CD14-positive monocyte (primary cell): ENCODE measurements around the gene RALGAPA1. TPM values are rescaled to one million over a fixed set of nuclear protein-coding genes. Genes with fewer than 3 reads are reported as not detected.

Experiments used
- DNase-seq, 3 donors: peaks; one replicate each; pipeline ENCODE4 v3.0.0-alpha.2; 2011 to 2022
- H2AFZ ChIP-seq: 2 replicates; pipeline ENCODE4 v1.6.0; 2012; ENCODE audit warnings: mild to moderate bottlenecking, low read depth, low read length, inconsistent platforms; ENCODE audit not compliant: insufficient read depth, poor library complexity, severe bottlenecking
- H3K27ac ChIP-seq, 2 donors: 1 replicate in 1 of 2; 2 replicates in 1 of 2; pipeline ENCODE4 v1.5.1; 2012 to 2013; ENCODE audit warnings: low read length in 2 of 2, control low read depth in 1 of 2, inconsistent platforms in 1 of 2, low read depth in 1 of 2, mild to moderate bottlenecking in 1 of 2
- H3K27me3 ChIP-seq, 2 donors: one replicate each; pipeline versions ENCODE4 v1.6.0 to v1.6.1; 2011 to 2013; ENCODE audit warnings: low read length in 2 of 2; ENCODE audit not compliant: control insufficient read depth in 2 of 2, insufficient read depth in 2 of 2
- H3K36me3 ChIP-seq, 2 donors: replicated peaks in 1 of 2; 1 replicate in 1 of 2; 2 replicates in 1 of 2; pipeline versions ENCODE4 v1.5.1 to v1.6.1; 2012 to 2013; ENCODE audit warnings: low read length in 2 of 2, control low read depth in 1 of 2, inconsistent platforms in 1 of 2, mild to moderate bottlenecking in 1 of 2; ENCODE audit not compliant: insufficient read depth in 2 of 2, control insufficient read depth in 1 of 2
- H3K4me1 ChIP-seq, 2 donors: 1 replicate in 1 of 2; 2 replicates in 1 of 2; pipeline versions ENCODE4 v1.5.1 to v1.6.1; 2012 to 2013; ENCODE audit warnings: low read length in 2 of 2, control low read depth in 1 of 2, inconsistent platforms in 1 of 2, mild to moderate bottlenecking in 1 of 2, moderate library complexity in 1 of 2; ENCODE audit not compliant: insufficient read depth in 2 of 2, control insufficient read depth in 1 of 2
- H3K4me2 ChIP-seq: replicated peaks from 2 replicates; pipeline ENCODE3; 2012; ENCODE audit warnings: low read length, moderate library complexity, mild to moderate bottlenecking; ENCODE audit not compliant: poor library complexity, severe bottlenecking; ENCODE audit errors: extremely low read depth
- H3K4me3 ChIP-seq, 3 experiments: fragments of 200-600 bp in 1 of 3; sonication (generic) in 1 of 3; replicated peaks in 1 of 3; 1 replicate in 2 of 3; 2 replicates in 1 of 3; pipeline ENCODE4 v1.5.1; 2011 to 2013; ENCODE audit warnings: low read length in 3 of 3, mild to moderate bottlenecking in 3 of 3, control low read depth in 2 of 3, low read depth in 2 of 3, inconsistent platforms in 1 of 3, moderate library complexity in 1 of 3
- H3K79me2 ChIP-seq: 2 replicates; pipeline ENCODE4 v1.6.0; 2012; ENCODE audit warnings: mild to moderate bottlenecking, control low read depth, inconsistent platforms, low read length, moderate library complexity; ENCODE audit not compliant: insufficient read depth
- H3K9ac ChIP-seq: 2 replicates; pipeline ENCODE4 v1.6.0; 2017; ENCODE audit warnings: low read length, mild to moderate bottlenecking; ENCODE audit not compliant: insufficient read depth, poor library complexity, severe bottlenecking
- H3K9me3 ChIP-seq, 2 donors: replicated peaks in 1 of 2; 1 replicate in 1 of 2; 2 replicates in 1 of 2; pipeline versions ENCODE4 v1.5.1 to v1.6.1; 2012 to 2013; ENCODE audit warnings: low read length in 2 of 2, control low read depth in 1 of 2; ENCODE audit not compliant: control insufficient read depth in 1 of 2, insufficient read depth in 1 of 2
- H4K20me1 ChIP-seq: 2 replicates; pipeline ENCODE4 v1.6.0; 2012; ENCODE audit warnings: mild to moderate bottlenecking, low read length, control low read depth, moderate library complexity; ENCODE audit not compliant: insufficient read depth
- H3K27ac Mint-ChIP-seq, 7 donors: one replicate each; pipeline ENCODE4 v1.8.0; 2020; ENCODE audit warnings: mild to moderate bottlenecking in 7 of 7, mixed read lengths in 7 of 7, moderate library complexity in 6 of 7, inconsistent platforms in 2 of 7
- H3K27me3 Mint-ChIP-seq, 3 donors: one replicate each; pipeline ENCODE4 v1.8.0; 2021 to 2022; ENCODE audit warnings: low read depth in 3 of 3, mild to moderate bottlenecking in 3 of 3, mixed read lengths in 3 of 3, moderate library complexity in 3 of 3, inconsistent platforms in 1 of 3
- H3K36me3 Mint-ChIP-seq, 2 donors: one replicate each; pipeline ENCODE4 v1.8.0; 2020; ENCODE audit warnings: mixed read lengths in 2 of 2, inconsistent platforms in 1 of 2, mild to moderate bottlenecking in 1 of 2
- H3K4me1 Mint-ChIP-seq: one replicate; pipeline ENCODE4 v1.8.0; 2020; ENCODE audit warnings: mild to moderate bottlenecking, mixed read lengths
- H3K4me3 Mint-ChIP-seq, 2 donors: one replicate each; pipeline ENCODE4 v1.8.0; 2020; ENCODE audit warnings: mild to moderate bottlenecking in 2 of 2, mixed read lengths in 2 of 2, moderate library complexity in 1 of 2
- H3K9me3 Mint-ChIP-seq, 7 donors: one replicate each; pipeline ENCODE4 v1.8.0; 2020 to 2022; ENCODE audit warnings: mixed read lengths in 7 of 7, mild to moderate bottlenecking in 6 of 7, moderate library complexity in 6 of 7, inconsistent platforms in 2 of 7
- WGBS: methylation state at CpG from one replicate; pipeline ENCODE4 v1.1.5; 2013; ENCODE audit warnings: missing lambda C conversion rate; ENCODE audit not compliant: insufficient coverage; 5-methylcytosine and 5-hydroxymethylcytosine counted together
- intact Hi-C, 2 donors: fragments of 100-400 bp; cut with micrococcal nuclease; formaldehyde crosslinking; loops; one replicate each; pipeline versions ENCODE4 v1.15.0 to v1.15.1; 2023
- polyA plus RNA-seq, 3 donors: library from polyadenylated mRNA; depleted of rRNA in 1 of 3; unstranded in 2 of 3; stranded (reverse) in 1 of 3; fragments of 300-500 nt in 2 of 3; fragments of >200 nt in 1 of 3; fragmentation: Illumina TruSeq in 2 of 3; gene quantifications; 1 replicate in 2 of 3; 2 replicates in 1 of 3; pipeline ENCODE4 v1.2.3, GENCODE V29; 2012 to 2021
- TF ChIP-seq, protein P1 (sequence below): fragments of 200-600 bp; IDR thresholded peaks from one replicate; pipeline ENCODE4 v1.8.0; 2022; ENCODE audit warnings: antibody characterized with exemption, mild to moderate bottlenecking

Gene RALGAPA1
- polyA plus RNA-seq, 3 donors = 3.2 to 7.4 (median 4.1) TPM

DNA sequence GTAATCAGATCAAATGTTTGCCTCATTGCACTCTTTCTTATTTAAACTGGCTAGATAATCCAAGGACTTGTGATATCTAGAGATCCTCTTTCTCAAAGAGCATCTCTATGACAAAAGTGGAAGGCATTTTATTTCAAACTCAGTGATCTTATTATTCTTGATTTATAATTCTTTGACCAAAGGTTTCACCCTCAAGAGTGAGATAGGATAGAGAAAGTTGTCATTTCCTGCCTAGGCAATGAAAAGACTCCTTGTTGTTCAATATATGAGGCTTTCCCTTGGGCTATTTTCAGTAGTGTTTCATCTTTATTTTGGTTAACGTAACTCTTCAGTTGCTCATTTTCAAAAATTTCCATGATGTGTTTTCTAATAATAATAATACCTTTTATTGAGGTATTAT is 293.2 kb downstream of the RALGAPA1 start:
- intact Hi-C loops = no loop called here
- DNase-seq = no peak
- Histone ChIP-seq H3K27ac (no peak overlapping the region), H3K4me3 (no peak overlapping the region), H4K20me1 (no peaks in the 10 kb centered on the region), H3K4me1 (no peaks in the 10 kb centered on the region), H3K9ac (no peak overlapping the region), H2AFZ (no peak overlapping the region), H3K27me3 (peaks cover 0 to 4% of the 10 kb centered on the region in 2 donors), H3K4me2 (no peak overlapping the region), H3K79me2 (no peaks in the 10 kb centered on the region), H3K36me3 (no peaks in the 10 kb centered on the region), H3K9me3 (no peaks in the 10 kb centered on the region)
- Mint-ChIP-seq H3K27ac (no peak overlapping the region), H3K4me1 (no peaks in the 10 kb centered on the region), H3K9me3 (peaks cover 0 to 3% (median 1%) of the 10 kb centered on the region in 7 donors), H3K27me3 (peaks cover 1 to 7% (median 6%) of the 10 kb centered on the region in 3 donors), H3K4me3 (no peak overlapping the region), H3K36me3 (no peaks in the 10 kb centered on the region)
- WGBS = no CpG with 5 or more reads among the region's 1 CpG
- TF ChIP-seq, protein P1, sequence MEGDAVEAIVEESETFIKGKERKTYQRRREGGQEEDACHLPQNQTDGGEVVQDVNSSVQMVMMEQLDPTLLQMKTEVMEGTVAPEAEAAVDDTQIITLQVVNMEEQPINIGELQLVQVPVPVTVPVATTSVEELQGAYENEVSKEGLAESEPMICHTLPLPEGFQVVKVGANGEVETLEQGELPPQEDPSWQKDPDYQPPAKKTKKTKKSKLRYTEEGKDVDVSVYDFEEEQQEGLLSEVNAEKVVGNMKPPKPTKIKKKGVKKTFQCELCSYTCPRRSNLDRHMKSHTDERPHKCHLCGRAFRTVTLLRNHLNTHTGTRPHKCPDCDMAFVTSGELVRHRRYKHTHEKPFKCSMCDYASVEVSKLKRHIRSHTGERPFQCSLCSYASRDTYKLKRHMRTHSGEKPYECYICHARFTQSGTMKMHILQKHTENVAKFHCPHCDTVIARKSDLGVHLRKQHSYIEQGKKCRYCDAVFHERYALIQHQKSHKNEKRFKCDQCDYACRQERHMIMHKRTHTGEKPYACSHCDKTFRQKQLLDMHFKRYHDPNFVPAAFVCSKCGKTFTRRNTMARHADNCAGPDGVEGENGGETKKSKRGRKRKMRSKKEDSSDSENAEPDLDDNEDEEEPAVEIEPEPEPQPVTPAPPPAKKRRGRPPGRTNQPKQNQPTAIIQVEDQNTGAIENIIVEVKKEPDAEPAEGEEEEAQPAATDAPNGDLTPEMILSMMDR = no peak

DNA sequence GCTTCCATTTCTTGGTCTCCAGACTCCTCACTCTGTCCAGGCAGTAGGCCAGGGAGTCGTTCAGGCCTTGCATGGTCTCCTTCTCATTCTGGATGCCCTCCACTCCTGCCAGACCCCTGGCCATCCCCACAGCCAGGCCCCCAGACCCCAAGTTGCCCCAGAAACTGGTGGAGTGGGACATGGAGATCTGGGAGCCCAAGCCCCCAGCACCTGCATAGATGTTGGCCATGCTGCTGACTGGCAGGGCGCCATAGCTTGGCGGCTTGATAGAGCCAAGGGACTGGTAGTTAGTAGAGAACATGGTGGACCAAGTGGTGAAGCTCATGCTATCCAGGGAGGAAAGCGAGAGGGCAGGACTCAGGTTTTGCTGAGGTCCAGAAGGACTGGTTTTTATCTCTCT is 296.3 kb downstream of the RALGAPA1 start:
- Mint-ChIP-seq H3K27ac (no peak overlapping the region), H3K4me1 (no peaks in the 10 kb centered on the region), H3K4me3 (no peak overlapping the region), H3K9me3 (peaks cover 0 to 3% (median 1%) of the 10 kb centered on the region in 7 donors), H3K36me3 (no peaks in the 10 kb centered on the region), H3K27me3 (peaks cover 1 to 7% (median 6%) of the 10 kb centered on the region in 3 donors)
- H2AFZ ChIP-seq = no peak overlapping the region
- H3K9ac ChIP-seq = no peak overlapping the region
- intact Hi-C loops = no loop called here
- no peak overlapping the region for H3K4me2 ChIP-seq
- no peaks in the 10 kb centered on the region for H3K36me3 ChIP-seq
- no peaks in the 10 kb centered on the region for H3K9me3 ChIP-seq
- WGBS = 84% methylated on average over 3 of the region's 4 CpGs
- no peaks in the 10 kb centered on the region for H4K20me1 ChIP-seq
- DNase-seq = no peak
- H3K27ac ChIP-seq = no peak overlapping the region
- H3K27me3 ChIP-seq = no peaks in the 10 kb centered on the region
- TF ChIP-seq, protein P1 = no peak
- H3K4me1 ChIP-seq = no peaks in the 10 kb centered on the region
- H3K4me3 ChIP-seq = no peak overlapping the region
- H3K79me2 ChIP-seq = no peaks in the 10 kb centered on the region
